Kidney (tissue), 22 donors: ENCODE results near the gene IFNA14. TPM values are rescaled to one million over a fixed set of nuclear protein-coding genes. Genes with fewer than 3 reads are reported as not detected.

Source experiments
- DNase-seq, 5 donors: peaks; one replicate each; pipeline ENCODE4 v3.0.0-alpha.2; 2013 to 2020
- FAIRE-seq: peaks from 2 replicates; lab custom pipeline; 2012; peaks lifted over from hg19 to GRCh38; lab: Jason Lieb, UNC
- H3K27ac ChIP-seq, 2 donors: one replicate each; pipeline ENCODE4 v1.7.0; 2013; ENCODE audit warnings: low read depth in 2 of 2, low read length in 2 of 2, inconsistent platforms in 1 of 2
- H3K27me3 ChIP-seq: one replicate; pipeline ENCODE4 v1.7.1; 2013; ENCODE audit warnings: low read length, inconsistent platforms; ENCODE audit not compliant: control insufficient read depth, insufficient read depth
- H3K36me3 ChIP-seq, 3 donors: one replicate each; pipeline versions ENCODE4 v1.7.0 to v1.7.1; 2013; ENCODE audit warnings: low read length in 3 of 3, control low read depth in 1 of 3, inconsistent platforms in 1 of 3; ENCODE audit not compliant: insufficient read depth in 3 of 3, control insufficient read depth in 2 of 3
- H3K4me1 ChIP-seq, 3 donors: one replicate each; pipeline versions ENCODE4 v1.7.0 to v1.7.1; 2013; ENCODE audit warnings: low read length in 3 of 3, inconsistent platforms in 1 of 3, low read depth in 1 of 3; ENCODE audit not compliant: control insufficient read depth in 2 of 3, insufficient read depth in 2 of 3
- H3K4me3 ChIP-seq, 3 donors: one replicate each; pipeline versions ENCODE4 v1.7.0 to v1.8.1; 2013; ENCODE audit warnings: low read length in 3 of 3, control low read depth in 1 of 3, inconsistent platforms in 1 of 3
- H3K9ac ChIP-seq, 3 donors: one replicate each; pipeline versions ENCODE4 v1.7.0 to v1.7.1; 2013; ENCODE audit warnings: low read length in 3 of 3, control low read depth in 1 of 3, inconsistent platforms in 1 of 3
- H3K9me3 ChIP-seq, 3 donors: one replicate each; pipeline versions ENCODE4 v1.7.0 to v1.7.1; 2013; ENCODE audit warnings: low read length in 3 of 3, control low read depth in 1 of 3, inconsistent platforms in 1 of 3; ENCODE audit not compliant: control insufficient read depth in 2 of 3, insufficient read depth in 1 of 3
- intact Hi-C: fragments of 100-400 bp; cut with DNase I; formaldehyde crosslinking; loops from one replicate; pipeline ENCODE4 v1.11.1; 2022
- long read RNA-seq, 10 donors: library from polyadenylated mRNA in 1 of 10; unstranded in 1 of 10; transcript quantifications; one replicate each; pipeline ENCODE4 v2.0.0 and lab custom pipeline, GENCODE V29; 2021 to 2026
- polyA plus RNA-seq: library from polyadenylated mRNA; stranded (reverse); fragments of 350-450 nt; fragmentation: Illumina TruSeq; extraction: RNeasy Lipid Tissue Mini Kit (QIAGEN cat#74804); gene quantifications from one replicate; pipeline ENCODE4 v1.2.3, GENCODE V29; 2014; ENCODE audit warnings: low read depth, low replicate concordance; ENCODE audit not compliant: insufficient read depth
- total RNA-seq: library from RNA; stranded (reverse); fragmentation: NEBNext Ultra II Directional; extraction: Animal tissue kit (Norgen Biotek cat#: 25700); gene quantifications from one replicate; pipeline ENCODE4 v1.2.1, GENCODE V29; 2021
- TF ChIP-seq, protein P1 (sequence below): IDR thresholded peaks from 3 replicates; pipeline ENCODE4 v1.5.1; 2012; ENCODE audit warnings: mild to moderate bottlenecking, moderate library complexity, borderline replicate concordance; ENCODE audit not compliant: insufficient read depth; ENCODE audit errors: extremely low read depth
- donor health status: control.
- donor health status: control.
- donor health status: control.
- donor health status: control.
- donor health status: control.
- donor health status: DM: yes; HTN: yes; CAD: no.
- donor health status: Normal renal cell carcinoma (clear cell type).

IFNA14 gene
- total RNA-seq (not detected), polyA plus RNA-seq (not detected)
- long read RNA-seq, donor 1: 0 reads
- long read RNA-seq, donor 2: 0 reads
- long read RNA-seq, donor 3: 0 reads
- long read RNA-seq, donor 4: 0 reads
- long read RNA-seq, donor 5: 0 reads
- long read RNA-seq, donor 6: 0 reads
- long read RNA-seq, donor 7: 0 reads
- long read RNA-seq, donor 8: 0 reads
- long read RNA-seq, donor 9: 0 reads
- long read RNA-seq, donor 10: 0 reads

- H3K36me3 ChIP-seq: no peaks in the 10 kb centered on the region
- no peaks in the 10 kb centered on the region for H3K9me3 ChIP-seq
- no peaks in the 10 kb centered on the region for H3K4me1 ChIP-seq
- no peak for DNase-seq
- H3K4me3 ChIP-seq: no peak within 1 kb of the TSS
- TF ChIP-seq, protein P1, sequence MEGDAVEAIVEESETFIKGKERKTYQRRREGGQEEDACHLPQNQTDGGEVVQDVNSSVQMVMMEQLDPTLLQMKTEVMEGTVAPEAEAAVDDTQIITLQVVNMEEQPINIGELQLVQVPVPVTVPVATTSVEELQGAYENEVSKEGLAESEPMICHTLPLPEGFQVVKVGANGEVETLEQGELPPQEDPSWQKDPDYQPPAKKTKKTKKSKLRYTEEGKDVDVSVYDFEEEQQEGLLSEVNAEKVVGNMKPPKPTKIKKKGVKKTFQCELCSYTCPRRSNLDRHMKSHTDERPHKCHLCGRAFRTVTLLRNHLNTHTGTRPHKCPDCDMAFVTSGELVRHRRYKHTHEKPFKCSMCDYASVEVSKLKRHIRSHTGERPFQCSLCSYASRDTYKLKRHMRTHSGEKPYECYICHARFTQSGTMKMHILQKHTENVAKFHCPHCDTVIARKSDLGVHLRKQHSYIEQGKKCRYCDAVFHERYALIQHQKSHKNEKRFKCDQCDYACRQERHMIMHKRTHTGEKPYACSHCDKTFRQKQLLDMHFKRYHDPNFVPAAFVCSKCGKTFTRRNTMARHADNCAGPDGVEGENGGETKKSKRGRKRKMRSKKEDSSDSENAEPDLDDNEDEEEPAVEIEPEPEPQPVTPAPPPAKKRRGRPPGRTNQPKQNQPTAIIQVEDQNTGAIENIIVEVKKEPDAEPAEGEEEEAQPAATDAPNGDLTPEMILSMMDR: no peak
- intact Hi-C loops: no loop called here
- no peaks in the 10 kb centered on the region for H3K27me3 ChIP-seq
- FAIRE-seq: no peak
- no peak within 1 kb of the TSS for H3K9ac ChIP-seq
- H3K27ac ChIP-seq: no peak within 1 kb of the TSS
These were observed at the start of gene IFNA14 for GRCh38 chr9:21239911-21240310. Gene IFNA14 (minus strand): TSS chr9:21240005. CDS start chr9:21239935, 70 bp downstream.

GRCh38 chr9:21287280-21287679, 47.5 kb upstream of the IFNA14 start:
- intact Hi-C loops: no loop called here
- Histone ChIP-seq H3K36me3 (no peaks in the 10 kb centered on the region), H3K9me3 (no peaks in the 10 kb centered on the region), H3K27ac (no peak overlapping the region), H3K27me3 (no peaks in the 10 kb centered on the region), H3K4me3 (no peak overlapping the region), H3K9ac (no peak overlapping the region), H3K4me1 (no peaks in the 10 kb centered on the region)
- TF ChIP-seq, protein P1: no peak
- no peak for DNase-seq
- FAIRE-seq: no peak

DNA sequence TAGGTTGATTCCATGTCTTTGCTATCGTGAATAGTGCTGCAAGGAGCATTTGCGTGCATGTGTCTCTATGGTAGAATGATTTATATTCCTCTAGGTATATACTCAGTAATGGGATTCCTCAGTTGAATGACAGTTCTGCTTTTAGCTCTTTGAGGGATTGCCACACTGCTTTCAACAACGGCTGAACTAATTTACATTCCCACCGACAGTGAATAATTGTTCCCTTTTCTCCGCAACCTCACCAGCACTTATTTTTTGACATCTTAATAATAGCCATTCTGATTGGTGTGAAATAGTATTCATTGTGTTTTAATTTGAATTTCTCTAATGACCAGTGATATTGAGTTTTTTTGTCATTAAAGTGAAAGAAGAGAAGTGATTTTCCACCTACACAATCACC, 46.9 kb upstream of the IFNA14 start:
- DNase-seq: no peak
- FAIRE-seq: no peak

More for the DNA sequence above, 46.9 kb upstream of the IFNA14 start:
- H3K4me3 ChIP-seq: no peak overlapping the region
- H3K27ac ChIP-seq: no peak overlapping the region
- intact Hi-C loops: no loop called here
- H3K36me3 ChIP-seq: no peaks in the 10 kb centered on the region
- no peaks in the 10 kb centered on the region for H3K4me1 ChIP-seq
- no peak overlapping the region for H3K9ac ChIP-seq
- H3K27me3 ChIP-seq: no peaks in the 10 kb centered on the region
- no peaks in the 10 kb centered on the region for H3K9me3 ChIP-seq
- TF ChIP-seq, protein P1: no peak
